GM21390 (cell line): ENCODE results near the gene FKBP3.
A peak's percentile ranks its signal among the peaks of the same experiment; 100 is the strongest.
"Not testable (repeated sequence)": the region's sequence is repeated elsewhere in the genome, so short reads cannot be mapped to it uniquely, and the experiment has no call there.

Experiments
- ATAC-seq: cut with Tn5 transposase; IDR thresholded peaks from one replicate; pipeline ENCODE4 v1.9.1; 2021; ENCODE audit not compliant: unreplicated experiment

Gene FKBP3

GRCh38 chr14:45114327-45114726 lies 20.0 kb downstream of the FKBP3 start:
- no peak for ATAC-seq

GRCh38 chr14:45112896-45113781 lies 21.1 kb downstream of the FKBP3 start:
- ATAC-seq = no peak

- no peak for ATAC-seq
Observed at GRCh38 chr14:45104561-45104960, 29.7 kb downstream of the FKBP3 start.

GRCh38 chr14:45103806-45104205 lies 30.5 kb downstream of the FKBP3 start:
- ATAC-seq = no peak

- ATAC-seq = no peak
Observed at GRCh38 chr14:45096218-45096617, 38.1 kb downstream of the FKBP3 start.

DNA sequence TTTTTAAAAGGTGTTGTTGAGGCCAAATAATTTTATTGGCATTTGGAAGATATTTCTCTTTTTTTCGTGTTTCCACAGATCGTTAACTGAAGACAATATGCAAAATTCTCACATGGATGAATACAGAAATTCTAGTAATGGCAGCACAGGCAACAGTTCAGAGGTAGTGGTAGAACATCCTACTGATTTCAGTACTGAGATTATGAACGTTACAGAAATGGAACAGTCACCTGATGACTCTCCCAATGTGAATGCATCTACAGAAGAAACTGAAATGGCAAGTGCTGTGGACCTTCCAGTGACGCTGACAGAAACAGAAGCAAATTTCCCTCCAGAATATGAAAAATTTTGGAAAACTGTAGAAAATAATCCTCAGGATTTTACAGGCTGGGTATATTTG lies 39.1 kb downstream of the FKBP3 start:
- ATAC-seq = no peak

- no peak for ATAC-seq
Observed at GRCh38 chr14:45094275-45094674, 40.0 kb downstream of the FKBP3 start.

DNA sequence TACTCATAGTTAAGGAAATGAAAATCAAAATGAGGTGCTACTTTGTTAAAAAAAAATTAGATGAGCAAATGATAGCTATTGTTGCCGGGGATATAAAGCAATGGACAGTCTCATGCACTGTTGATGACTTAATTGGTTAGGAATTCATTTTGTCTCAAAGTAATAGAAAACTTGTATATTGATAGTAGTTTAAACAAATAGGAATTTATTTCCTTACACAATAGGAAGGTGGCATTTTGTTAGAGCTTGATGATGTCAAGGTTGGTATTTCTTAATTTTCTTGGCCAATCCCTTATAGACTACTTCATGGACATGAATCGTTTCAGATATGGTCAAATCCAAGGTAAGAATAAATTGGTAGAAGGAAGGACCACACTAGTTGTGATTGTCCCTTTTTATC lies 42.6 kb downstream of the FKBP3 start:
- no peak for ATAC-seq

GRCh38 chr14:45089813-45090212 lies 44.5 kb downstream of the FKBP3 start:
- peak; percentile 67 for ATAC-seq

- no peak for ATAC-seq
Observed at GRCh38 chr14:45084946-45085346, 49.3 kb downstream of the FKBP3 start.

- ATAC-seq = peak; percentile 89
Observed at GRCh38 chr14:45083976-45084722, 50.1 kb downstream of the FKBP3 start, which contains the start of gene PRPF39. TSS of gene PRPF39 (plus strand) at chr14:45084116. CDS start at chr14:45095240, 11,124 bp downstream.

GRCh38 chr14:45083617-45083975 lies 50.7 kb downstream of the FKBP3 start:
- ATAC-seq = no peak

DNA sequence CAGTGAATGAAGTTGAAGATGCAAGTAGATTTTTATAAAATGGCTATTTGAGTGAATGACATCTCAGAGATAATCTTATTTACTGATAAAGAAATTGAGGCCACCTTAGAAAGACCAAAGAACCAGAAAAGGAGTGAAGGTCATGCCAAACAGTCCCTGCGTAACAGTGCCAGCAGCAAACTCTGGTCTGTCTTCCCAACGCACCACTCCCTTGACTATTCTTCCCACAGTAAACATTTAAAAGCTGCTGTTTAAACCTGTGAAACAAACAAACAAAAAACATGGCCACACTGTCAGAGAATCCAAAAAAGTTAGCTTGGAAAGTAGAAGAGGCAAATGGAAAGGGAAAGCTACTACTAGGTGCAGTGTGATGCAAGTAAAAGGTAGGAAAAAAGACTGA lies 51.9 kb downstream of the FKBP3 start:
- ATAC-seq = no peak

- not testable (repeated sequence) for ATAC-seq
Observed at GRCh38 chr14:45081096-45081495, 53.2 kb downstream of the FKBP3 start.

DNA sequence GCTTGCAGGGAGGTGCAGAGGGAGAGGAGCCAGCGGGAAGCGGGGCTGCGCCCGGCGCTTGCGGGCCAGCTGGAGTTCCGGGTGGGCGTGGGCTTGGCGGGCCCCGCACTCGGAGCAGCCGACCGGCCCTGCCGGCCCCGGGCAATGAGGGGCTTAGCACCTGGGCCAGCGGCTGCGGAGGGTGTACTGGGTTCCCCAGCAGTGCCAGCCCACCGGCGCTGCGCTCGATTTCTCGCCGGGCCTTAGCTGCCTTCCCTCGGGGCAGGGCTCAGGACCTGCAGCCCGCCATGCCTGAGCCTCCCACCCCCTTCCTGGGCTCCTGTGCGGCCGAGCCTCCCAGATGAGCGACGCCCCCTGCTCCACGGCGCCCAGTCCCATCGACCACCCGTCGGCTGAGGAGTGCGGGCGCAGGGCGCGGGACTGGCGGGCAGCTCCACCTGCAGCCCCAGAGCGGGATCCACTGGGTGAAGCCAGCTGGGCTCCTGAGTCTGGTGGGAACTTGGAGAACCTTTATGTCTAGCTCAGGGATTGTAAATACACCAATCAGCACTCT lies 53.8 kb downstream of the FKBP3 start:
- not testable (repeated sequence) for ATAC-seq

GRCh38 chr14:45078323-45078722 lies 56.0 kb downstream of the FKBP3 start:
- no peak for ATAC-seq

GRCh38 chr14:45073231-45073879 lies 60.9 kb downstream of the FKBP3 start:
- no peak for ATAC-seq

GRCh38 chr14:45072126-45072525 lies 62.2 kb downstream of the FKBP3 start:
- no peak for ATAC-seq

- no peak for ATAC-seq
Observed at GRCh38 chr14:45070215-45070614, 64.1 kb downstream of the FKBP3 start.

- ATAC-seq = no peak
Observed at GRCh38 chr14:45068396-45068795, 65.9 kb downstream of the FKBP3 start.

GRCh38 chr14:45066667-45067066 lies 67.6 kb downstream of the FKBP3 start:
- ATAC-seq = no peak
